Measurements from ENCODE around the gene NES. TPM values are rescaled to one million over a fixed set of nuclear protein-coding genes. Genes with fewer than 3 reads are reported as not detected.

NES gene
- total RNA-seq, 4 donors from 2014 or later = 4.3 to 10.4 (median 9.0) TPM

DNA sequence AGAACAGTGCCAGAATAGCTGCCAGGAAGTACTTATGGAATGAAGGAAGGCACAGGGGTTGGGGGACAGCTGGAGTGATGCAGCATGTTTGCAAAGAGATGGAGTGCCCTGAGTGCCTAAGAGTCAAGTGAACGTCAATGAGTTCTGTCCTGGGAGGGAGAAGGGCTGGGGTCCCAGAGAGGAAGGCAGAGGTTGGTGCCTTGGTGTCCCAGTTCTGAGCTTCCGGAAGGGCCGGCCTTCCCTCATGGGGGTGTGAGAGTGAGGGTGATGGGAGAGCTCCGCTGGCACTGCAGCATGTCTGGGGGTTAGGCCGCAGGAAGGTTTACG is 17.6 kb downstream of the NES start:
- Histone ChIP-seq H3K27me3 (no peaks in the 10 kb centered on the region), H3K9me3 (no peaks in the 10 kb centered on the region), H3K36me3 (no peaks in the 10 kb centered on the region), H3K27ac (peak overlapping the region in 2 of 3 donors; percentile 39 to 57), H3K4me3 (replicated peaks in 1 of 3) (no peak overlapping the region), H3K4me1 (peaks cover 19 to 67% of the 10 kb centered on the region in 2 donors)
- intact Hi-C loops (cut with DNase I) = loop anchor here (5.0 kb wide), 1 partner anchor 77 kb away; no protein-coding TSS in a partner anchor
- WGBS, 2 donors = 8 to 29% methylated on average over 6 of the region's 6 CpGs
- no peak for DNase-seq
- TF ChIP-seq, protein P1, sequence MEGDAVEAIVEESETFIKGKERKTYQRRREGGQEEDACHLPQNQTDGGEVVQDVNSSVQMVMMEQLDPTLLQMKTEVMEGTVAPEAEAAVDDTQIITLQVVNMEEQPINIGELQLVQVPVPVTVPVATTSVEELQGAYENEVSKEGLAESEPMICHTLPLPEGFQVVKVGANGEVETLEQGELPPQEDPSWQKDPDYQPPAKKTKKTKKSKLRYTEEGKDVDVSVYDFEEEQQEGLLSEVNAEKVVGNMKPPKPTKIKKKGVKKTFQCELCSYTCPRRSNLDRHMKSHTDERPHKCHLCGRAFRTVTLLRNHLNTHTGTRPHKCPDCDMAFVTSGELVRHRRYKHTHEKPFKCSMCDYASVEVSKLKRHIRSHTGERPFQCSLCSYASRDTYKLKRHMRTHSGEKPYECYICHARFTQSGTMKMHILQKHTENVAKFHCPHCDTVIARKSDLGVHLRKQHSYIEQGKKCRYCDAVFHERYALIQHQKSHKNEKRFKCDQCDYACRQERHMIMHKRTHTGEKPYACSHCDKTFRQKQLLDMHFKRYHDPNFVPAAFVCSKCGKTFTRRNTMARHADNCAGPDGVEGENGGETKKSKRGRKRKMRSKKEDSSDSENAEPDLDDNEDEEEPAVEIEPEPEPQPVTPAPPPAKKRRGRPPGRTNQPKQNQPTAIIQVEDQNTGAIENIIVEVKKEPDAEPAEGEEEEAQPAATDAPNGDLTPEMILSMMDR (IDR thresholded peaks at IDR 0.05) = no peak
- TF ChIP-seq POLR2A (IDR thresholded peaks at IDR 0.05) = no peak

DNA sequence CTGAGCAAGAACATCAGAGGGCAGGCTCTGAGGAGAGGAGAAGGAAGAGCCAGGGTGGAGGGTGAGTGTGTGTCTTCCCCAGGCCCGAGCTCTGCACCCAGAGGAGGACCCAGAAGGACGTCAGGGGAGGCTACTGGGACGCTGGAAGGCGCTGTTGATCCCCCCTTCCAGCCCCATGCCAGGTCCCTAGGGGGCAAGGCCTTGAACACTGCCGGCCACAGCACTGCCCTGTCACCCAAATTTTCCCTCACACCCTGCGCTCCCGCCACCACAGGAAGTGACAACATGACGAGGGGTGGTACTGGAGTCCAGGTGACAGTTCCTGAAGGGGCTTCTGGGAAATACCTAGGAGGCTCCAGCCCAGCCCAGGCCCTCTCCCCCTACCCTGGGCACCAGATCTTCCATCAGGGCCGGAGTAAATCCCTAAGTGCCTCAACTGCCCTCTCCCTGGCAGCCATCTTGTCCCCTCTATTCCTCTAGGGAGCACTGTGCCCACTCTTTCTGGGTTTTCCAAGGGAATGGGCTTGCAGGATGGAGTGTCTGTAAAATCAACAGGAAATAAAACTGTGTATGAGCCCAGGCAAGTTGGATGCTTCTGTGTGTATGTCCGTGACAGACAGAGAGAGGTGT is 18.1 kb downstream of the NES start:
- intact Hi-C loops (cut with DNase I) = loop anchor here (5.0 kb wide), 1 partner anchor 77 kb away; no protein-coding TSS in a partner anchor
- H3K9me3 ChIP-seq = no peaks in the 10 kb centered on the region
- H3K36me3 ChIP-seq = no peaks in the 10 kb centered on the region
- TF ChIP-seq, protein P1 (IDR thresholded peaks at IDR 0.05) = no peak
- TF ChIP-seq POLR2A (IDR thresholded peaks at IDR 0.05) = no peak
- H3K4me1 ChIP-seq = peaks cover 19 to 61% of the 10 kb centered on the region in 2 donors
- WGBS, 2 donors = 67 to 71% methylated on average over 4 to 6 of the region's 10 CpGs
- H3K27me3 ChIP-seq = no peaks in the 10 kb centered on the region
- H3K4me3 ChIP-seq (replicated peaks in 1 of 3) = no peak overlapping the region
- no peak for DNase-seq
- peak overlapping the region in 1 of 3 donors; percentile 39 for H3K27ac ChIP-seq

DNA sequence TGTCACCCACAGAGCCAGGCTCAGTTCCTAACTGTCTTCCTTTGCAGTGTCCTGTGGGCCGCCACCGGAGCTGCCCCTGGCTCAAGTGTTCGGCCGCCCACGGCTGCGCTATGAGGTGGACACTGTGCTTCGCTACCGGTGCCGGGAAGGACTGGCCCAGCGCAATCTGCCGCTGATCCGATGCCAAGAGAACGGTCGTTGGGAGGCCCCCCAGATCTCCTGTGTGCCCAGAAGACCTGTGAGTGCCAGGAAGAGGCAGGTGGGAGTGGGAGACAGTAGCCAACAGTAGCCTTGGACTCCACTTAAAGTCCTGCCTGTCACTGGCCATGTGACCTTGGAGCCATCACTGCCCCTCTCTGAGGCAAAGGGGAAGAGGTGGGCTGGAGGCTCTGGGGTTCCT is 18.7 kb downstream of the NES start:
- no peak for DNase-seq
- H3K4me3 ChIP-seq (replicated peaks in 1 of 3) = no peak overlapping the region
- TF ChIP-seq, protein P1 (IDR thresholded peaks at IDR 0.05) = no peak
- TF ChIP-seq POLR2A (IDR thresholded peaks at IDR 0.05) = no peak
- H3K4me1 ChIP-seq = peaks cover 19 to 55% of the 10 kb centered on the region in 2 donors
- intact Hi-C loops (cut with DNase I) = loop anchor here (5.0 kb wide), 1 partner anchor 76 kb away; no protein-coding TSS in a partner anchor
- 72 to 86% methylated on average over 11 to 14 of the region's 14 CpGs for WGBS, 2 donors
- H3K9me3 ChIP-seq = no peaks in the 10 kb centered on the region
- no peaks in the 10 kb centered on the region for H3K27me3 ChIP-seq
- H3K27ac ChIP-seq = no peak overlapping the region
- H3K36me3 ChIP-seq = no peaks in the 10 kb centered on the region

DNA sequence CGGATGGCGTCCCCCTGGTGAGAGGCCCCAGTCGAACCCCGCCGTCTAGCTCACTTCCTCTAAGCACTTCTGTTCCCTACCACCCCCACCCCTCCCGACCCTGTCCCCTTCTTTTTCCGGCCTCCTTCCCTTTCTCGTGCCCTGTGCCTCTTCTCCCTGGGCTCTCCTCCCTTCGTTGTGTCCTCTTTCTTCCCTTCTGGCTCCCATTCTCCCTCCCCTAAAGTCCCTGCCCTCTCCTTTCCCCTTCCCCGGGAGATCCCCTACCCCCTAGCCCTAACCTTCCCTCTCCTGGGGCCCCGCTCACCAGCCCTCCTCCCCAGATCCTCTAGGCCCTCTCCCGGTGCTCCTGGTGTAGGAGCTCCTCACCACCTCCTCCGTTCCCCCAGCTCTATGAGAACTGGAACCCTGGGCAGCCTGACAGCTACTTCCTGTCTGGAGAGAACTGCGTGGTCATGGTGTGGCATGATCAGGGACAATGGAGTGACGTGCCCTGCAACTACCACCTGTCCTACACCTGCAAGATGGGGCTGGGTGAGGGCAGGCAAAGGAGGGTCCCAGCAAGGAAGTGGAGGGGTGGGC is 19.4 kb downstream of the NES start:
- WGBS, 2 donors = 19 to 20% methylated on average over 14 to 15 of the region's 15 CpGs
- DNase-seq = no peak
- intact Hi-C loops (cut with DNase I) = loop anchor here (5.0 kb wide), 1 partner anchor 76 kb away; no protein-coding TSS in a partner anchor
- H3K27me3 ChIP-seq = no peaks in the 10 kb centered on the region
- peaks cover 16 to 49% of the 10 kb centered on the region in 2 donors for H3K4me1 ChIP-seq
- TF ChIP-seq, protein P1 (IDR thresholded peaks at IDR 0.05) = peak in 1 of 6 experiments; percentile 3
- no peak for TF ChIP-seq POLR2A (IDR thresholded peaks at IDR 0.05)
- no peak overlapping the region for H3K4me3 ChIP-seq (replicated peaks in 1 of 3)
- no peak overlapping the region for H3K27ac ChIP-seq
- no peaks in the 10 kb centered on the region for H3K36me3 ChIP-seq
- no peaks in the 10 kb centered on the region for H3K9me3 ChIP-seq

Measured in thyroid gland (tissue), 4 donors.